Sigmoid colon (tissue), 7 donors: ENCODE data around the gene SIRPA. TPM values are rescaled to one million over a fixed set of nuclear protein-coding genes. Genes with fewer than 3 reads are reported as not detected.

Source experiments
- DNase-seq: peaks from one replicate; pipeline ENCODE4 v3.0.0-alpha.2; 2019
- H3K27ac ChIP-seq, 4 donors: fragments of 200-600 bp; sonication (generic); one replicate each; pipeline ENCODE4 v1.5.1; 2016 to 2019; ENCODE audit warnings: mild to moderate bottlenecking in 1 of 4
- H3K27me3 ChIP-seq, 3 donors: fragments of 200-600 bp; sonication (generic); one replicate each; pipeline ENCODE4 v1.5.1; 2019; ENCODE audit warnings: mild to moderate bottlenecking in 1 of 3
- H3K36me3 ChIP-seq, 4 donors: fragments of 200-600 bp; sonication (generic); one replicate each; pipeline ENCODE4 v1.5.1; 2016 to 2019
- H3K4me1 ChIP-seq, 4 donors: fragments of 200-600 bp; sonication (generic); one replicate each; pipeline ENCODE4 v1.5.1; 2017 to 2019
- H3K4me3 ChIP-seq, 4 donors: fragments of 200-600 bp; sonication (generic); one replicate each; pipeline ENCODE4 v1.5.1; 2017 to 2019; ENCODE audit warnings: mild to moderate bottlenecking in 2 of 4, moderate library complexity in 1 of 4
- H3K9me3 ChIP-seq, 4 donors: fragments of 200-600 bp in 3 of 4; sonication (generic) in 3 of 4; one replicate each; pipeline versions ENCODE4 v1.5.1 to v1.6.1; 2013 to 2019
- CTCF ChIP-seq, 4 experiments: fragments of 450-650 bp in 3 of 4; fragments of 200-600 bp in 1 of 4; IDR thresholded peaks; one replicate each; pipeline ENCODE4 v1.5.1; 2016 to 2019; ENCODE audit warnings: antibody characterized with exemption in 4 of 4, mild to moderate bottlenecking in 3 of 4, moderate library complexity in 2 of 4
- EP300 ChIP-seq, 4 donors: sonication (generic); formaldehyde crosslinking; IDR thresholded peaks; one replicate each; pipeline ENCODE4 v1.6.1; 2017; ENCODE audit warnings: antibody characterized with exemption in 4 of 4
- POLR2A ChIP-seq, 2 donors: fragments of 450-650 bp; IDR thresholded peaks; one replicate each; pipeline ENCODE4 v1.6.1; 2016; ENCODE audit warnings: antibody characterized with exemption in 2 of 2, mild to moderate bottlenecking in 2 of 2, moderate library complexity in 2 of 2
- POLR2AphosphoS5 ChIP-seq, 4 donors: sonication (generic); formaldehyde crosslinking; IDR thresholded peaks; one replicate each; pipeline ENCODE4 v1.6.1; 2017; ENCODE audit warnings: antibody characterized with exemption in 4 of 4
- WGBS, 2 donors: extraction: QIAGEN DNeasy Blood & Tissue Kit; methylation state at CpG; one replicate each; pipeline ENCODE4 v1.1.7; 2013; 5-methylcytosine and 5-hydroxymethylcytosine counted together
- intact Hi-C: fragments of 100-400 bp; cut with DNase I; formaldehyde crosslinking; loops from one replicate; pipeline ENCODE4 v1.15.1; 2023
- polyA plus RNA-seq, 3 donors: library from polyadenylated mRNA; stranded (reverse); fragments of 200-250 nt; gene quantifications; one replicate each; pipeline ENCODE4 v1.2.3, GENCODE V29; 2013
- total RNA-seq, 4 donors: library from RNA; depleted of rRNA; stranded (reverse); fragments of >200 nt; gene quantifications; one replicate each; pipeline ENCODE4 v1.1.0, GENCODE V29; 2016
- donor health status: healthy with polysubstance abuse.
- donor health status: Bipolar disorder and iron deficiency.
- donor health status: healthy.

Gene SIRPA
- total and polyA plus RNA-seq, 7 donors, result 8.4 to 25.5 (median 16.3) TPM

- no peaks in the 10 kb centered on the region for H3K9me3 ChIP-seq
- no peaks in the 10 kb centered on the region for H3K4me1 ChIP-seq
- no peaks in the 10 kb centered on the region for H3K36me3 ChIP-seq
- DNase-seq, result no peak
- H3K27me3 ChIP-seq, result peaks cover 0 to 5% (median 0%) of the 10 kb centered on the region in 3 donors
- no peak for TF ChIP-seq EP300 (IDR thresholded peaks at IDR 0.05)
- no peak for TF ChIP-seq POLR2A (IDR thresholded peaks at IDR 0.05)
- no peak for TF ChIP-seq CTCF (IDR thresholded peaks at IDR 0.05)
- TF ChIP-seq POLR2AphosphoS5 (IDR thresholded peaks at IDR 0.05), result no peak
- 47 to 49% methylated on average over 3 of the region's 3 CpGs for WGBS, 2 donors
- intact Hi-C loops, result no loop called here
- no peak overlapping the region for H3K4me3 ChIP-seq
- no peak overlapping the region for H3K27ac ChIP-seq
Measured at GRCh38 chr20:1866834-1867233, 28.4 kb upstream of the SIRPA start.

GRCh38 chr20:1867495-1868260 lies 27.5 kb upstream of the SIRPA start:
- Histone ChIP-seq H3K36me3 (no peaks in the 10 kb centered on the region), H3K4me1 (no peaks in the 10 kb centered on the region), H3K27ac (no peak overlapping the region), H3K27me3 (peaks cover 0 to 5% (median 0%) of the 10 kb centered on the region in 3 donors), H3K9me3 (no peaks in the 10 kb centered on the region), H3K4me3 (no peak overlapping the region)
- WGBS, 2 donors, result 40 to 43% methylated on average over 3 of the region's 3 CpGs
- TF ChIP-seq EP300 (IDR thresholded peaks at IDR 0.05), result no peak
- no peak for TF ChIP-seq POLR2A (IDR thresholded peaks at IDR 0.05)
- TF ChIP-seq POLR2AphosphoS5 (IDR thresholded peaks at IDR 0.05), result no peak
- no peak for TF ChIP-seq CTCF (IDR thresholded peaks at IDR 0.05)
- no peak for DNase-seq
- intact Hi-C loops, result no loop called here

GRCh38 chr20:1868856-1869255 lies 26.4 kb upstream of the SIRPA start:
- TF ChIP-seq CTCF (IDR thresholded peaks at IDR 0.05) (no peak), POLR2A (IDR thresholded peaks at IDR 0.05) (no peak), EP300 (IDR thresholded peaks at IDR 0.05) (no peak), POLR2AphosphoS5 (IDR thresholded peaks at IDR 0.05) (no peak)
- DNase-seq, result no peak
- no peaks in the 10 kb centered on the region for H3K36me3 ChIP-seq
- no peak overlapping the region for H3K27ac ChIP-seq
- WGBS, 2 donors, result 79 to 85% methylated on average over 3 of the region's 3 CpGs
- H3K4me3 ChIP-seq, result no peak overlapping the region
- H3K9me3 ChIP-seq, result no peaks in the 10 kb centered on the region
- H3K27me3 ChIP-seq, result peaks cover 0 to 5% (median 0%) of the 10 kb centered on the region in 3 donors
- H3K4me1 ChIP-seq, result no peaks in the 10 kb centered on the region
- intact Hi-C loops, result no loop called here

GRCh38 chr20:1870323-1870722 lies 24.9 kb upstream of the SIRPA start:
- Histone ChIP-seq H3K4me3 (no peak overlapping the region), H3K27me3 (peaks cover 0 to 5% (median 0%) of the 10 kb centered on the region in 3 donors), H3K4me1 (no peaks in the 10 kb centered on the region), H3K9me3 (no peaks in the 10 kb centered on the region), H3K27ac (no peak overlapping the region), H3K36me3 (no peaks in the 10 kb centered on the region)
- WGBS, 2 donors, result 91 to 94% methylated on average over 4 of the region's 4 CpGs
- TF ChIP-seq POLR2A (IDR thresholded peaks at IDR 0.05) (no peak), POLR2AphosphoS5 (IDR thresholded peaks at IDR 0.05) (no peak), EP300 (IDR thresholded peaks at IDR 0.05) (no peak), CTCF (IDR thresholded peaks at IDR 0.05) (no peak)
- intact Hi-C loops, result no loop called here
- DNase-seq, result no peak
